HuH-7 (cell line): ENCODE data around the gene KCTD21.
"Not testable (repeated sequence)": the region's sequence is repeated elsewhere in the genome, so short reads cannot be mapped to it uniquely, and the experiment has no call there.

Experiments
- DNase-seq: peaks from one replicate; pipeline ENCODE4 v3.0.0; 2011; ENCODE audit warnings: low spot score

KCTD21 gene, protein sequence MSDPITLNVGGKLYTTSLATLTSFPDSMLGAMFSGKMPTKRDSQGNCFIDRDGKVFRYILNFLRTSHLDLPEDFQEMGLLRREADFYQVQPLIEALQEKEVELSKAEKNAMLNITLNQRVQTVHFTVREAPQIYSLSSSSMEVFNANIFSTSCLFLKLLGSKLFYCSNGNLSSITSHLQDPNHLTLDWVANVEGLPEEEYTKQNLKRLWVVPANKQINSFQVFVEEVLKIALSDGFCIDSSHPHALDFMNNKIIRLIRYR

GRCh38 chr11:78188286-78189173 lies at the start of gene KCTD21, which contains the start of gene USP35:
Gene KCTD21, minus strand, starts transcription at chr11:78188626. Its CDS starts 14,072 bp downstream, at chr11:78174554.
Gene USP35, plus strand, starts transcription at chr11:78188919. Its CDS starts 7,327 bp downstream, at chr11:78196246.
- peak; percentile 90 for DNase-seq

DNA sequence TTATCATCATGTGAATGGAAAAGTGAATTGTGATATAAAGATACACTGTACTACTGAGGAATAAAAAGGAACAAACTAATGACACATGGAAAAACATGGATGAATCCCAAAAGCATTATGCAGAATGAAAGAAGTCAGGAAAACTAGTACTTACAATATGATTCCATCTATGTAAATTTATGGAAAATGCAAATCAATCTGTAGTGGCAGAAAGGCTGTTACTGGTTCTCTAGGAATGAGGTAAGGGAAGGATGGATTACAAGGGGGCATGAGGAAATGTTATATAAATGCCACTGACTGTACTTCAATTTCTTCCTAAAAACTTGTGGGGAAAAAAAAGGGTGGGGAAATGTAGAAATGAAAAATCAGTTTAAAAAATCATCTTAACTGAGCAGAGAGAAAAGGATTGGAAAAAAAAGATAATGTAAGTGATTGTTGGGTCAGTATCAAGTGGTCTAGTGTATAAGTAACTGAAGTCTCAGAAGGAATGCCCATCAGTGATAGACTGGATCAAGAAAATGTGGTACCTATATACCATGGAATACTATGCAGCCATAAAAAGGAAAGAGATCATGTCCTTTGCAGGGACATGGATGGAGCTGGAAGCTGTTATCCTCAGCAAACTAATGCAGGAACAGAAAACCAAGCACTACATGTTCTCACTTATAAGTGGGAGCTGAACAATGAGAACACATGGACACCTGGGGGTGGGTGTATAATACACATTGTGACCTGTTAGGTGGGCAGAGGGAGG lies 49.0 kb upstream of the KCTD21 start:
- DNase-seq = no peak

DNA sequence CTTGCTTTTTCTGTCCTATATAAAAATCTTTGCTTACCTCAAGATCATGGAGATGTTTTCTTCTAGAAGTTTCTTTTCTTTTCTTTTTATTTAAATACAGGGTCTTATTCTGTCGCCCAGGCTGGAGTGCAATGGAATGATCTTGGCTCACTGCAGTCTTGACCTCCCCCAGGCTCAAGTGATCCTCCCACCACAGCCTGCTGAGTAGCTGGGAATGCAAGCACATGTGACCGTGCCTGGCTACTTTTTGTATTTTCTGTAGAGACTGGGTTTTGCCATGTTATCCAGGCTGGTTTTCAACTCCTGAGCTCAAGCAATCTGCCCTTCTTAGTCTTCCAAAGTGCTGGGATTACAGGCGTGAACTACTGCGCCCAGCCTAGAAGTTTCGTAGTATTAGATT lies 45.6 kb upstream of the KCTD21 start:
- no peak for DNase-seq

DNA sequence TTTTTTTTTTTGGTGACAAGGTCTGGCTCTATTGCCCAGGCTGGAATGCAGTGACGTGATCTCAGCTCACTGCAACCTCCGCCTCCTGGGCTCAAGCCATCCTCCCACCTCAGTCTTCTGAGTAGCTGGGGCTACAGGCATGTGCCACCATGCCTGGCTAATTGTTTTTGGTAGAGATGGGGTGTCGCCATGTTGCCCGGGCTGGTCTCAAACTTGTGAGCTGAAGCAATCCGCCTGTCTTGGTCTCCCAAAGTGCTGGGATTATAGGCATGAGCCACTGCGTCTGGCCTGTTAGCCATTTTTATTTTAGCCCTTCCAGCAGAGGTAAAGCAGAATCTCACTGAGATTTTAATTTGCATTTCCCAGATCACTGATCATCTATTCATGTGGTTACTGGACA lies 44.6 kb upstream of the KCTD21 start:
- not testable (repeated sequence) for DNase-seq

- DNase-seq = no peak
Observed at GRCh38 chr11:78231962-78232501, 43.6 kb upstream of the KCTD21 start.

- no peak for DNase-seq
Observed at GRCh38 chr11:78230161-78230877, 41.9 kb upstream of the KCTD21 start.

DNA sequence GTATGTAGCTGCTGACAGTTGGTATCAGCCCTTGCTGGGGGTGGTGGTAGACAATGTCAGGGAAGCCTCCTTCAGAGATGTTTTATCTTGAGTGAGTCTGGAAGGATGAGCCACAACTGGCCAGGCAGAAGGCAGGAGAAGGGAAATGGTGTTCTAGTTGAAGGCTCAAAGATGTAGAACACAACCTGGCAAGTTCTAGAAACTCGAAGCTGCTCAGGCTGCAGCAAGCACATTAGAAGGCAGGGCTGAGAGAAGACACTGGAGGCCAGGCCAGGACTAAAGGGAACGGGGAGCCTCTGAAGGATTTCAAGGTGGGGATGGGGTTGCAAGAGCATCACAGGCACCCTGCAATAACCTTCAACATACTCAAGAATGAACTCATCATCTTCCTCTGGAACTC lies 40.7 kb upstream of the KCTD21 start:
- DNase-seq = no peak

GRCh38 chr11:78228467-78228866 lies 40.0 kb upstream of the KCTD21 start:
- DNase-seq = peak; percentile 55

DNA sequence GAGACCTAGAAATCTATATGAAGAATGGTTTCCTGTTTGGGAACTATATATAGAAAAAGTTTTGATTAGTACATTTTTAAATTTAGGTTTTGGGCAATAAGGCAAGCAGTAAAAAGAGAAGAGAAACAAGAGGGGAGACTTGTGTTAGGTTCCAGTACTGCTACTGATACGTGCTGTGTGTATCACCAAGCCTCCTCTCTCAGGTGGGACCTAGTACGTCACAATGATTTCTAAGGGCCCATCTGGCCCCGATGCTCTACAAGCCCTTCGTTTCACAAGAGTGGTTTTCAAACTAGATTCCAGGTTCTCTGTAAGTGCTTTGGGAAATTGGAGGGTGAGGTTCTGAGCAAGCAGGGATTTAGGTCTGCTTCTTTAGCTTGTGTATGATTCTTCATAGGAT lies 39.5 kb upstream of the KCTD21 start:
- no peak for DNase-seq

DNA sequence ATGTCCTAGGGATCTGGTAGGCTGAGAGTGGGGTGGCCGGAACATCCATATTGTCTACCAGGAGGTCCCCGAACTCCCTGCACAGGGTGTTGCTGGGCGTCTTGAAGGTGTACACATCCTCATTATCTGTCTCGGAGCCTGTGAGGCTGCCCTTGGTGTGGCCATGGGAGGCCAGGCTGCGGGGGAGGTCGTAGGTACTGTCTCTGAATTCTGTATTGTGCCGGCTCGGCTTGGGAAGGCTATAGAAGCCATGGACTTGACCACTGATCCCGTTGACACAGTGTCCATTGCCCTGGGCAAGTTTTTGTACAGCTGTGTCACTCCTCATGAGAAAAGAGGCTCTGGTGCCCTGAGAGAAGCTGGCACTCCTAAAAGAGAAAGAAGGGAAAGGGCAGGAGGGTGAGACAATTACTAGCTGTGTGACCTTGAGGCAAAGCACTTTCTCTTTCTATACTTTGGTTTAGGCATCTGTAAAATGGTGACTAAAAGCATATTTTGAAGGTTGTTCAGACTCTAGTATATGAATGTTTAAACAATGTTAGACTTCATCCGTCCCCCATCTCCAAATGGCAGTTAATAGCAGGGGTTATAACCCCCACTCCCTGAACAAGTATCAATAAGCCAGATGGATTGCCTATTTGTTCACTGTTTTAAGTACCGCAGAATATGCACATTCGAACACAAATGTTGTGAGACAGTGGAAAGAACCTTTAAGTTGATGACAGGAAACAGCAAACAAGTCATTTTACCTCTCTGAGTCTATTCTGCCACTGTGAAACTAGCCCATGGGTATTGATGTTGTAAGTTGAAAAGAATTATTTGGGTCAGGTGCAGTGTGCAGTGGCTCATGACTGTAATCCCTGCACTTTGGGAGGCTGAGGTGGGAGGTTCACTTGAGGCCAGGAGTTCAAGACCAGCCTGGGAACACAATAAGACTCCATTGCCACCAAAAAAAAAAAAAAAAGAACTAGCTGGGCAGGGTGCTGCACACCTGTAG lies 38.6 kb upstream of the KCTD21 start:
- DNase-seq = no peak

DNA sequence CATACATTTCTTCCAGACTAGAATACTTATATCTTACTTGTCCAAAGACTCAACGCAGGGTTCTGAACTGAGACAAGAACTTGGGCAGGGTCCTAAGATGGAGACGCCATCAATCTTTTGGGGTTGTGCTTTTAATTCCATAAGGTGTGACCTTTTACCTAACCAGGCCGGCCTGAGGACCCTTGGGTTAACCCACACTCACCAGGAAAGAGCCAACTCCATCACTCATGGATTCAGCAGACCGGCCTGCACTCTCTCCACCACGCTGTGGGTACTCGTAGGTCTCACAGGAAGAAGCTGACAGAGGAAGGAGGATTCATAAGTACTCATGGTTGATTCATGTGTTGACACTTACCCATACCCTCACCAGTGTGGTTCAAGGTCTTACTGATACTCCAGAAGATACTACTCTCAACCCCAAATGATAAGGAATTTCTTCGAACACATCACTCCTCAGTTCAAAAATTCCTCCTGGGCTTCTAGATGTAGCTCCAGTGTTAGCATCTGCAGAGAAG lies 36.5 kb upstream of the KCTD21 start:
- no peak for DNase-seq

DNA sequence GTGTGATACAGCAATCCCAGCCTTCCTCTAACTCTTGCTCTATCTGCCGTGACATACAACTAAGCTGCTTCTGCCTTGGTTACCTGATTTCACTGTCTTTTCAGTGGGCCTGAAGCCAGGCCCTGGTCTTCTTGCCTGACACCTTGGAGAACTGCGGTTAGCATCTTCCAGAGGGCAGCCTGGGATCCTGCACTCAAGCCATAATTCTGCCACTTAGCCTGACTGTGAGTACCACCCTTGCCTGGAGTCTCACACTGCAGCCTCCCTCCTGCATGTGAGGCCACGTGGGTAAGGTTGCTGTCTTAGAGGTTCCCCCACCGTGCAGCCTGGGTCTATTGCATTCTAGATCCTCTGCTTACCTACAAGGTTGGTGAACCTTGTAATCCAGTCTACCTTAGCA lies 36.1 kb upstream of the KCTD21 start:
- no peak for DNase-seq

DNA sequence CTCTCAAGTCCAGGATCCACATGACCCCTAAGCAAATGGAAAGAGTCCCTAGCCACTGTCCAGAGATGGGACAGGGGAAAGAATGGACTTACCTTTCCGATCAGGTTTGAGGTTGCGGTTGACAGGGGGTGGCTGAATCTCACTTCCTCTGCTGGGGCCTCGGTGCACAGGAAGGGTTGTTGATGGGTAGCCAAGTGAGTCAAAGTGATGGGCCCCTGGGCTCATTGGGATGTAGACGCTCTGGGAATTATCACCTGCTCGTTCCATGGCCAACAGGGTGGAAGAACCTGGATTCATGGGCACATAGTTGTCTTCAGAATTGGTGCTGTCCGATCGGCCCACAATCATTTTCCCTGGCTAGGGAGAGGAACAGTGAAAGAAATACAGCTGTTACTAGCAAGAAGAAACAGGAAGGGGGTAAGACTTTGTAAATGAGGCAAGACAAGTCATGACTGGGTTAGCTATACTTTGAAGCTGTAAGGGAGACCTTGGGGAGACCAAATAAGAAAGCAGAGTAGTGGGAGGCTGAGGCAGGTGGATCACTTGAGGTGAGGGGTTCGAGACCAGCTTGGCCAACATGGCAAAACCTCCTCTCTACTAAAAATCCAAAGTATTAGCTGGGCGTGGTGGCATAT lies 35.0 kb upstream of the KCTD21 start:
- no peak for DNase-seq

DNA sequence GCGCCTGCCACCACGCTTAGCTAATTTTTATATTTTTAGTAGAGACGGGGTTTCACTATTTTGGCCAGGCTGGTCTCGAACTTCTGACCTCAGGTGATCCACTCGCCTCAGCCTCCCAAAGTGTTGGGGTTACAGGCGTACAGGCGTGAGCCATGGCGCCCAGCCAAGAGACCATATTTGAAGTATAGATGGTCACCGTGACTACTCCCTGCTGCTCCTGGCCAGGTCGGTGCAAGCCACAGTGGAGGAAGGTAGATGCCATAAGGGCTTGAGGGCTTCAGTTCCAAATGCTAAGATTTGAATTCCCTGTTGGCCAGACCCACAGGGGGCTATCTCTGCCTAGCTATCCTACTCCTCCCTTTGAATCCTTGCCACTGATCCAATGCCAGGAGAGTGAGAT lies 34.3 kb upstream of the KCTD21 start:
- not testable (repeated sequence) for DNase-seq

- no peak for DNase-seq
Observed at GRCh38 chr11:78221396-78222315, 33.2 kb upstream of the KCTD21 start.

DNA sequence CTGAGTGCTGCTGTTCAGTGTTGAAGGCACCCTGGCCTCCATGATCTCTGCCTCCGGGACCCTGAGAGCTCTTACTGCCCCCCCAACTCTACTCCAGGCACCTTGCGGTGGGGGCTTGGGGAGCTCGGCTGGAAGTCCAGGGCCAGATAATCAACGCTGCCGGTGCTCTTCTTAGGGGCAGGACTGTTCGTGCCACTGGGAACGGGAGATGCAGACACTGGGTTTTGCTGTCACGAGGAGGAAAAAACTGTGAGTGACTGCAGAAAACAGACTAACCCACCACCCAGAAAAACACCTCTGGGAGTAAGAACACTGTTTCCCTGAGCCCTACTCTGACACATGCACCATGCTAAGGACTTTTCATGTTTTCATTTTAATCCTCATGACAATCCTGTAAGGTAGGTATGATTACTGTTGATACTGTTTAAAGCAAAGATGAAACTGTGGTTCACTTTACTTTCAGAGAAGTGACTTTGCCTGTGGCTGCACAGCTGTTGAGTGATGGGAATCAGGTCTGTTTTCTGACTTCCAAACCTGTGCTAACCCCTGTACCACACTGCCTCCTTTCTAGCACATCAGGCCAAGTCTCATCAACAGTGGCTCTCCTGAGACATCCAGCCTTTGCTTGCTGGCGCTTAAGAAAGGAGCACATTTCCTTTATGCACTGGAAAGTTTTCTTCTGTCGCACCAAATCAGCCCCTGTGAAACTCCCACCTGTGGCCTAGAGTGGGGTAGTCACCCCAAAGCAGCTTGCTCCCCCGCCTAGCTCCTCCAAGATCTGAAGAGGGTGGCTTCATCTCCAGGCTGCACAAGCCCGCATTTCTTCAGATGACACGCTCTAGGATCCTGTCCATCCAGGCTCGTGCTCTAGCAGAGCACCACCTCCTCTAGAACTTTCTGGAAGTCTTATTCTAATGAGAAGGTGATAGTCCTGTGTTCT lies 32.1 kb upstream of the KCTD21 start:
- DNase-seq = no peak

DNA sequence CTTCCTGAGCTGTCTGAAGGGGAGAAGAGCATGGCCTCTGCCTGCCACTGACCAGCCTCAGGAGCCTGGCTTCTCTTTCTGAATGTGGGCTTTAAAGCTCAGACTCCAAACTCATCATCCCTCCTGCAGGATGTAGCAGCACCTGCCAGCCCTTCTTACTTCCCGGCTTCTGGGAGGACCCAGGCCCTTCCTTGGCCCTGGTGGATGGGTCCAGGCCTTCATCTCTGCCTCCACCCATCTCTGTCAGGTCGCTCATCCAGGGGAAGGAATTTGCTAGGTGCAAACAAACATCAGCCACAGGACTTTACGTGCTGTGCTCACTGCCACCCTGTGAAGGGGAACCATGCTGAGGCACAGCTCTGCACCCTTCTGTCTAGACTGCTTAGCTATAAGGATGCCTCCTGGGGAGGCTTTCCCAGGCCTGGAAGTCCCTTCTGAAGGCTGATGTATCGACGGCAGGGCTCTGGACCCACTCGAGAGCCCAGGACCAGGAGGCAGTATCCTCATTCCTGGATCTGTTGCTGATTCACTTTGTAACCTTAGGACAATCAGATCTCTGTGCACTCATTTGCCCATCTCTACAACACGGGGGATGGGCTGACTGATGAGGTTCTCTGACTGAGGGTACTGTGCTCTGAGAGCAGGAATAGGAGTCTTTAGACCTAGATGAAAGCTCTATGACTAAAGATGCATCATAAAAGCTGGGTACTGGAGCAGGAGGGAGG lies 31.2 kb upstream of the KCTD21 start:
- DNase-seq = no peak
